CD4-positive, alpha-beta T cell treated with Interleukin-15 for 1 hour (primary cell): Measurements from ENCODE around the gene LSM14A.
"Not testable (repeated sequence)": the region's sequence is repeated elsewhere in the genome, so short reads cannot be mapped to it uniquely, and the experiment has no call there.

ENCODE experiments used
- DNase-seq: peaks from one replicate; pipeline ENCODE4 v3.0.0-alpha.2; 2020

Gene LSM14A

GRCh38 chr19:34232566-34233481 is 60.5 kb downstream of the LSM14A start:
- DNase-seq, result no peak

GRCh38 chr19:34235425-34235940 is 63.2 kb downstream of the LSM14A start:
- DNase-seq, result no peak

GRCh38 chr19:34236035-34236987 is 64.0 kb downstream of the LSM14A start:
- DNase-seq, result no peak

GRCh38 chr19:34237283-34237682 is 65.0 kb downstream of the LSM14A start:
- no peak for DNase-seq

- no peak for DNase-seq
These were observed 65.6 kb downstream of the LSM14A start for GRCh38 chr19:34237939-34238338.

- no peak for DNase-seq
These were observed 69.4 kb downstream of the LSM14A start for GRCh38 chr19:34241513-34242337.

- DNase-seq, result not testable (repeated sequence)
These were observed 71.0 kb downstream of the LSM14A start for GRCh38 chr19:34243138-34243875.

- DNase-seq, result no peak
These were observed 71.7 kb downstream of the LSM14A start for GRCh38 chr19:34243876-34244578.

DNA sequence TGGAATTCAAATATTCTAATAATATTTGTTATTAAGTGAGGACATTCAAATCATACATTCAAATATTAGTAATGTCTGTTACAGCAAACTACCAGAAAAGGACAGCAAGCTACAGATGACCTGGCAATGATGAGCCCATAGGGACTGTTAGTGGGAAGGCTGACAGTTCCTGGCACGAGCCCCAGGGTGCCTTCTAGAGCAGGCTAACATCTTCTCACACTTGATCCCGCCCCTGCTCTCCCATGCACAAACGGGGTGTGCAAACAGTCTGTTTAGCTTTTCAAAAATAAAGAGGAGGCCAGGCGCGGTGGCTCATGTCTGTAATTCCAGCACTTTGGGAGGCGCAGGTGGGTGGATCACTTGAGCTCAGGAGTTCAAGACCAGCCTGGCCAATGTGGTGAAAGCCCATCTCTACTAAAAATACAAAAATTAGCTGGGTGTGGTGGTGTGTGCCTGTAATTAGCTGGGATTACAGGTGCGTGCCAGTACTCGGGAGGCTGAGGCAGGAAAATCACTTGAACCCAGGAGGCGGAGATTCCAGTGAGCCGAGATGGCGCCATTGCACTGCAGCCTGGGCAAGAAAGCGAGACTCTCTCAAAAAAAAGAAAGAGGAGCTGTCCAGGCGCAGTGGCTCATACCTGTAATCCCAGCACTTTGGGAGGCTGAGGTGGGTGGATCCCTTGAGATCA is 72.5 kb downstream of the LSM14A start:
- DNase-seq, result no peak

- DNase-seq, result no peak
These were observed 74.0 kb downstream of the LSM14A start for GRCh38 chr19:34246340-34246739.

DNA sequence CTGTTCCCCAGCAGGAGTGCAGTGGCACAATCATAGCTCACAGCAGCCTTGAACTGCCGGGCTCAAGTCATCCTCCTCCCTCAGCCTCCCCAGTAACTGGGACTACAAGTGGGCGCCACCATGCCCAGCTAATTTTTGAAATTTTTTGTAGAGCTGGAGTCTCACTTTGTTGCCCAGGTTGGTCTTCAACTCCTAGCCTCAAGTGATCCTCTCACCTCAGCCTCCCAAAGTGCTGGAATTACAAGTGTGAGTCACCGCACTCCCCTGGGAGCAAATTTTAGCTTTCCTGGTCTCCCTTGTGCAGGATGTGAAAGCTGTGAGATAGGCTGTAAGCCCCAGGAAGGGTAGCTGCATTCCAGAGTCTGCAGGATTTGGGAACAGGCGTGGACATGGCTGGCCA is 76.6 kb downstream of the LSM14A start:
- DNase-seq, result no peak

GRCh38 chr19:34253167-34253566 is 80.9 kb downstream of the LSM14A start:
- DNase-seq, result not testable (repeated sequence)

DNA sequence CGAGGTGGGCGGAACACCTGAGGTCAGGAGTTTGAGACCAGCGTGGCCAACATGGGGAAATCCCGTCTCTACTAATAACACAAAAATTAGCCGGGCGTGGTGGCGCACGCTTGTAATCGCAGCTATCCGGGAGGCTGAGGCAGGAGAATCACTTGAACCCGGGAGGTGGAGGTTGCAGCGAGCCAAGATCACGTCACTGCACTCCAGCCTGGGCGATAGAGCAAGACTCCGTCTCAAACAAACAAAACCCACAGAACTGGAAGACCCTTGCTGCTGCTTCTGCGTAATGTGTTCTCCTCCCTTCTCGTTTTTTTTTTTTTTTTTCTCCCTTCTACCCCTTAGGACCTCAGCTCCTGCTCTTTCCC is 81.4 kb downstream of the LSM14A start:
- DNase-seq, result peak; percentile 27

DNA sequence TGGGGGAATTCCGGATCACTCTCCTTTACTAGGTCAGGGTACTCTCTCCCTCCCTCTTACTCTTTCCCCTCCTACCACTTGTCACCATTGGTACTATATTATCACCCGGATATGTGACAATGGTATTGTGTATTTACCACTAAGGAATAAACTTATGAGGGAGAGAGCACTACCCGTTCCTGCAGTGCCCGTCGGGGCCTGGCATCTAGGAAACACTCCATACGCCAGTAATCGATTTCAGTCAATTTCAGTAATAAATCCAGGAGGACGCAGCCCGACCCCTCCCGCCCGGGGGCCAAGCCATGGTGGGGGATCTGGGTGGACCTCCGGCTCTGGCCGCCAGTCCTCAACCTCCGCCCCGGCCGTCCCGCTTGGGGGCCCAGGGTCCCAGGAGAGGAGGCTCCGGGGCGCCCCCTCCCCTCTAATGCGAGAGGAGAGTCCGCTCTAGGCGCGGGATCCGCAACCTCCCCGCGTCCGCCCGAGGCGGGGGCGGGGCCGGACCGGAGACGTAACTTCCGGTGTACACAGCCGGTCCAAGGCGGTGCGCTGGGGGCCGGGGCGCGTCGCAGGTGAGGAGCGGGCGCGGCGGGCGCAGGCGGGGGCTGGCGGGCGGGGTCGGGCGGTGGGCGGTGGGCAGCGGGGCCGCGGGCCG is 81.9 kb downstream of the LSM14A start, which contains the start of gene GARRE1:
GARRE1 (plus strand) TSS at position 509 of the 652 bp plus-strand sequence. CDS start 45,920 bp downstream, outside the sequence.
- DNase-seq, result peak; percentile 85

GRCh38 chr19:34254698-34255432 is 82.6 kb downstream of the LSM14A start:
- peak; percentile 21 for DNase-seq

DNA sequence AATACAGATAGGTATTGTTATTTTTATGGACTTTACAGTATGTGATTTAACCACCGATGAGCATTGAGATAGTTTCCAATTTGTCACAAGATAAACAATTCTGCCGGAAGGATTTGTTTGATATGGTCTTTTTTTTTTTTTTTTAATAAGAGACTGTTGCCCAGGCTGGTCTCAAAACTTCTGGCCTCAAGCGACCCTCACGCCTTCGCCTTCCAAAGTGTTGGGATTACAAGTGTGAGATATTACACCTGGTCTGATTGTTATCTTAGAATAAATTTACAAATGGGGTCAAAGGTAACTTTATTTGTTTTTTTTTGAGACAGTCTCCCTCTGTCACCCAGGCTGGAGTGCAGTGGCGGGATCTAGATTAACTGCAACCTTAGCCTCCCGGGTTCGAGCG is 83.2 kb downstream of the LSM14A start:
- DNase-seq, result no peak

DNA sequence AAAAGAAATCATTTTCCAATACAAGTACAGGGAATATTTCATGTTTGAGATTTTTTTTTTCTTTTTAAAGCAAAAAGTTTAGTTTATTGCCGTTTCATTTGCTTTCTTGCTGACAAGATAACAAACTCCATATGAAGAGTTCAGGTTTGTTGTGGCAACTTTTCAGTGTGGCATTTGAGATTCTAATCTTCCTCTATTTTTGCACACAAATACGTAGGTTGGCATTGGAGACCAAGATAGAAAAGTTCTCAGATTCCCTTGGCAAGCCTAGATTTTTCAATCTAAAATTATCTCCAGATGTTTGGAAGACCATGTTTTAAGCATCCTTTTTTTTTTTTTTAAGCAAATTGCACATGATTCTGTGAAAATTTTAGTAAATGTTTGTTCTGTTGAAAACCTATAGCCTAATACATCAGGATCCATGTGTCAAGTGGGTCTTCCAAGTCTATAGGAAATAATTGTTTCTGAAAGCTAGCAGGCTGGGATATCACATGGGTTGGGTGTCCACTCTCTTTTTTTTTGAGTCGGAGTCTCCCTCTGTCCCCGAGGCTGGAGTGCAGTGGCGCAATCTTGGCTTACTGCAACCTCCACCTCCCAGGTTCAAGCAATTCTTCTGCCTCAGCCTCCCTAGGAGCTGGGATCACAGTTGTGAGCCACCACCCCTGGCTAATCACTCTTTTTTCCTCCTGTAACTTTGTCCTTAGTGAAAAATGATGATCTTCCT is 84.7 kb downstream of the LSM14A start:
- DNase-seq, result no peak

DNA sequence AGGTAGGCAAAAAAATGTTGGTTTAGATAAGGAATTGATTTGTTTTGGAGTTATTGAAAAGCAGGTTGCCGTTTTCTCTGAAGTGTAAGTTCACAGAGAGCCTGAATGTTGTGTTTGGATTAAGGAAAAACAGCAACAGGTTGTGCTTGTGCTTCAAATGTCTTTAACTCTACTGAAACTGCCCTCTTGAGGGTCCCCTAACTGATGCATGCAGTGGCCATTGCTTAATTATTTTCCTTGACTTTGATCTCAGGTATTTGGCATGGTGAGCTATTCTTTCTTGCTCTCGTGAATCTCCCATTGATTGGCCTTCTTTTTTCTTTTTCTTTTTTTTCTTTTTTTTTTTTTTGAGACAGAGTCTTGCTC is 85.2 kb downstream of the LSM14A start:
- no peak for DNase-seq
